Suprapubic skin (tissue), 3 donors: ENCODE data around the gene RASL12.

Experiments
- CTCF ChIP-seq, 2 donors: fragments of 200-600 bp in 1 of 2; fragments of 450-650 bp in 1 of 2; sonication (generic) in 1 of 2; IDR thresholded peaks; one replicate each; pipeline ENCODE4 v1.5.1; 2016 to 2019; ENCODE audit warnings: antibody characterized with exemption in 2 of 2, mild to moderate bottlenecking in 1 of 2, moderate library complexity in 1 of 2
- EP300 ChIP-seq: sonication (generic); formaldehyde crosslinking; IDR thresholded peaks from one replicate; pipeline ENCODE4 v1.6.1; 2017; ENCODE audit warnings: antibody characterized with exemption

GRCh38 chr15:65089206-65089824, 21.5 kb upstream of the RASL12 start:
- TF ChIP-seq CTCF (IDR thresholded peaks at IDR 0.05) (no peak), EP300 (no peak)
